Vagina (tissue), 2 donors: ENCODE data around the gene AASDHPPT.

ENCODE experiments used
- POLR2A ChIP-seq, 2 donors: fragments of 450-650 bp; IDR thresholded peaks; one replicate each; pipeline ENCODE4 v1.6.1; 2017; ENCODE audit warnings: antibody characterized with exemption in 2 of 2, mild to moderate bottlenecking in 2 of 2, moderate library complexity in 2 of 2
- POLR2AphosphoS5 ChIP-seq, 2 donors: sonication (generic); formaldehyde crosslinking; IDR thresholded peaks; one replicate each; pipeline ENCODE4 v1.9.0; 2017; ENCODE audit warnings: antibody characterized with exemption in 2 of 2, mild to moderate bottlenecking in 2 of 2, low read depth in 1 of 2; ENCODE audit not compliant: insufficient read depth in 1 of 2
- TF ChIP-seq, protein P1 (sequence below), 3 experiments: fragments of 450-650 bp in 2 of 3; fragments of 200-600 bp in 1 of 3; sonication (generic) in 1 of 3; IDR thresholded peaks; one replicate each; pipeline ENCODE4 v1.5.1; 2017 to 2019; ENCODE audit warnings: antibody characterized with exemption in 3 of 3, mild to moderate bottlenecking in 2 of 3, moderate library complexity in 2 of 3

DNA sequence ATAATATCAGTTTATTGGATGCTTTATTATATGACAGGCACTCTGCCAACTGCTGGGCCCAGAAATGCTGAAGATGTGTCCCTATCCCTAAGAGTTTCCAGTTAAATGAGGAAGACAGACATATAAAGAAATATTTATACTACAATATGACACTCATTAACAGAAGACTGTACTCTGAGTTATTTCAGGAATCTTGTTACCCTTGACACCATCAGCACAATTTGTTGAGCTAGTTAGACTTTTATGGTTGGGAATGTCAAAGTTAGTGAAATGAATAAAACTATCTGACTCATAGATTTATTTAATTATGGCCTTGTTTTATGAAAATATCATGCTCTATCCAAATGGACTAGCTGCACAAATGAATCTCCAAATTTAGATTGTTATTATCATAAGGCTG, 29.8 kb upstream of the AASDHPPT start:
- TF ChIP-seq POLR2AphosphoS5 (IDR thresholded peaks at IDR 0.05; ENCODE audit: insufficient read depth in 1 of 2, low read depth in 1 of 2) (no peak), POLR2A (IDR thresholded peaks at IDR 0.05) (no peak)
- TF ChIP-seq, protein P1, sequence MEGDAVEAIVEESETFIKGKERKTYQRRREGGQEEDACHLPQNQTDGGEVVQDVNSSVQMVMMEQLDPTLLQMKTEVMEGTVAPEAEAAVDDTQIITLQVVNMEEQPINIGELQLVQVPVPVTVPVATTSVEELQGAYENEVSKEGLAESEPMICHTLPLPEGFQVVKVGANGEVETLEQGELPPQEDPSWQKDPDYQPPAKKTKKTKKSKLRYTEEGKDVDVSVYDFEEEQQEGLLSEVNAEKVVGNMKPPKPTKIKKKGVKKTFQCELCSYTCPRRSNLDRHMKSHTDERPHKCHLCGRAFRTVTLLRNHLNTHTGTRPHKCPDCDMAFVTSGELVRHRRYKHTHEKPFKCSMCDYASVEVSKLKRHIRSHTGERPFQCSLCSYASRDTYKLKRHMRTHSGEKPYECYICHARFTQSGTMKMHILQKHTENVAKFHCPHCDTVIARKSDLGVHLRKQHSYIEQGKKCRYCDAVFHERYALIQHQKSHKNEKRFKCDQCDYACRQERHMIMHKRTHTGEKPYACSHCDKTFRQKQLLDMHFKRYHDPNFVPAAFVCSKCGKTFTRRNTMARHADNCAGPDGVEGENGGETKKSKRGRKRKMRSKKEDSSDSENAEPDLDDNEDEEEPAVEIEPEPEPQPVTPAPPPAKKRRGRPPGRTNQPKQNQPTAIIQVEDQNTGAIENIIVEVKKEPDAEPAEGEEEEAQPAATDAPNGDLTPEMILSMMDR (IDR thresholded peaks at IDR 0.05): no peak
